A549 (cell line): ENCODE results near the gene ILRUN.

Source experiments
- CTCF ChIP-seq: fragments of >200 bp; sonication (Bioruptor Twin); formaldehyde crosslinking; IDR thresholded peaks from 3 replicates; pipeline ENCODE4 v1.5.1; 2016
- HEYL ChIP-seq: fragments of 250-450 bp; sonication (Bioruptor Pico); IDR thresholded peaks from 2 replicates; pipeline ENCODE4 v1.8.0; 2021; ENCODE audit warnings: mild to moderate bottlenecking, moderate library complexity
- MAFK ChIP-seq: fragments of 450-650 bp; IDR thresholded peaks from 2 replicates; pipeline ENCODE4 v1.6.1; 2014; ENCODE audit not compliant: partially characterized antibody
- MYC ChIP-seq: IDR thresholded peaks from 2 replicates; pipeline ENCODE4 v1.6.1; 2012; ENCODE audit warnings: mild to moderate bottlenecking, inconsistent platforms, low read length, improper control_type of control experiment, borderline replicate concordance
- POLR2A ChIP-seq: IDR thresholded peaks from 2 replicates; pipeline ENCODE4 v1.6.1; 2012; ENCODE audit warnings: mild to moderate bottlenecking, low read length
- RAD21 ChIP-seq, 2 experiments: fragments of >200 bp in 1 of 2; sonication (Bioruptor Twin) in 1 of 2; formaldehyde crosslinking in 1 of 2; IDR thresholded peaks in 1 of 2; conservative IDR thresholded peaks in 1 of 2; 2 replicates in 1 of 2; 3 replicates in 1 of 2; pipeline ENCODE4 v1.6.1; 2012 to 2018; ENCODE audit warnings: inconsistent platforms in 1 of 2
- RFX5 ChIP-seq: fragments of 450-650 bp; IDR thresholded peaks from 2 replicates; pipeline ENCODE4 v1.7.1; 2014; ENCODE audit warnings: antibody characterized with exemption, mild to moderate bottlenecking, moderate library complexity
- SREBF2 ChIP-seq: fragments of 450-650 bp; IDR thresholded peaks from 2 replicates; pipeline ENCODE4 v1.6.1; 2014; ENCODE audit warnings: mild to moderate bottlenecking, moderate library complexity

DNA sequence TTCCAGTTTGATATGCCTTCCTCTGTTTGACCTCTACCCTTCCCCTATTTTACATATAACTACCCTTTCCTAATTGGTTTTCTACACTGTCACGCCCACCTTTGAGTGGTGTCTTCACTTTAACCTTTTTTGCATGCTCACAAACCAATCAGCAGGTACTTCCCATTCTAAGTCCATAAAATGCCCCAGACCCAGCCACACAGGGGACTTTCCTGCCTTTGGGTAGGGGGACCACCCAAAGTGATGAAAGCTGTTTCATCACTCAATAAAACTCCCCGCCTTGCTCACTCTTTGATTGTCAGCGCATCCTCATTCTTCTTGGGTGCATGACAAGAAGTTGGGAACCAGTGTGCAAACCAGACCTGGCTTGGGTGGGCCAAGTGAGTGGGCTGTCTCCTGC lies 40.3 kb upstream of the ILRUN start:
- TF ChIP-seq POLR2A = no peak
- no peak for TF ChIP-seq CTCF
- TF ChIP-seq MYC = no peak
- no peak for TF ChIP-seq HEYL
- no peak for TF ChIP-seq SREBF2
- no peak for TF ChIP-seq MAFK
- TF ChIP-seq RFX5 = no peak
- no peak for TF ChIP-seq RAD21 (conservative IDR thresholded peaks at IDR 0.05 in 1 of 2, IDR thresholded peaks at IDR 0.05 in 1 of 2)
